ENCODE data around the gene CTU1. TPM values are rescaled to one million over a fixed set of nuclear protein-coding genes. Genes with fewer than 3 reads are reported as not detected.

CTU1 gene
- total RNA-seq, 4 donors from 2014 or later, result 7.4 to 25.5 (median 18.3) TPM

GRCh38 chr19:51131780-51132680 is 23.8 kb upstream of the CTU1 start:
- no peaks in the 10 kb centered on the region for H3K36me3 ChIP-seq
- H3K27me3 ChIP-seq, result no peaks in the 10 kb centered on the region
- H3K9me3 ChIP-seq, result no peaks in the 10 kb centered on the region
- peaks cover 0 to 8% (median 0%) of the 10 kb centered on the region in 4 donors for H3K4me1 ChIP-seq
- TF ChIP-seq POLR2A (IDR thresholded peaks at IDR 0.05) (no peak), EP300 (IDR thresholded peaks at IDR 0.05) (no peak)
- TF ChIP-seq, protein P1, sequence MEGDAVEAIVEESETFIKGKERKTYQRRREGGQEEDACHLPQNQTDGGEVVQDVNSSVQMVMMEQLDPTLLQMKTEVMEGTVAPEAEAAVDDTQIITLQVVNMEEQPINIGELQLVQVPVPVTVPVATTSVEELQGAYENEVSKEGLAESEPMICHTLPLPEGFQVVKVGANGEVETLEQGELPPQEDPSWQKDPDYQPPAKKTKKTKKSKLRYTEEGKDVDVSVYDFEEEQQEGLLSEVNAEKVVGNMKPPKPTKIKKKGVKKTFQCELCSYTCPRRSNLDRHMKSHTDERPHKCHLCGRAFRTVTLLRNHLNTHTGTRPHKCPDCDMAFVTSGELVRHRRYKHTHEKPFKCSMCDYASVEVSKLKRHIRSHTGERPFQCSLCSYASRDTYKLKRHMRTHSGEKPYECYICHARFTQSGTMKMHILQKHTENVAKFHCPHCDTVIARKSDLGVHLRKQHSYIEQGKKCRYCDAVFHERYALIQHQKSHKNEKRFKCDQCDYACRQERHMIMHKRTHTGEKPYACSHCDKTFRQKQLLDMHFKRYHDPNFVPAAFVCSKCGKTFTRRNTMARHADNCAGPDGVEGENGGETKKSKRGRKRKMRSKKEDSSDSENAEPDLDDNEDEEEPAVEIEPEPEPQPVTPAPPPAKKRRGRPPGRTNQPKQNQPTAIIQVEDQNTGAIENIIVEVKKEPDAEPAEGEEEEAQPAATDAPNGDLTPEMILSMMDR (IDR thresholded peaks at IDR 0.05), result no peak
- H3K4me3 ChIP-seq, result no peak overlapping the region
- H3K27ac ChIP-seq, result no peak overlapping the region
- peak in 1 of 2 donors; percentile 25 for DNase-seq (ENCODE audit: low spot score in 2 of 2)
- 46 to 53% methylated on average over 24 of the region's 24 CpGs for WGBS, 2 donors

DNA sequence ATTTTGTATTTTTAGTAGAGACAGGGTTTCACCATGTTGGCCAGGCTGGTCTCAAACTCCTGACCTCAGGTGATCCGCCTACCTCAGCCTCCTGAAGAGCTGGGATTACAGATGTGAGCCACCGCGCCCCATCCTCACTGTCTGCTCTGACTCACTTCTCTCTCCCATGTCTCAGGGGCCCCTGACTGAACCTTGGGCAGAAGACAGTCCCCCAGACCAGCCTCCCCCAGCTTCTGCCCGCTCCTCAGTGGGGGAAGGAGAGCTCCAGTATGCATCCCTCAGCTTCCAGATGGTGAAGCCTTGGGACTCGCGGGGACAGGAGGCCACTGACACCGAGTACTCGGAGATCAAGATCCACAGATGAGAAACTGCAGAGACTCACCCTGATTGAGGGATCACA is 21.5 kb upstream of the CTU1 start:
- no peak for DNase-seq (ENCODE audit: low spot score in 2 of 2)
- H3K27ac ChIP-seq, result no peak overlapping the region
- H3K4me1 ChIP-seq, result peaks cover 0 to 8% (median 0%) of the 10 kb centered on the region in 4 donors
- 83 to 87% methylated on average over 8 of the region's 8 CpGs for WGBS, 2 donors
- no peaks in the 10 kb centered on the region for H3K9me3 ChIP-seq
- no peaks in the 10 kb centered on the region for H3K36me3 ChIP-seq
- TF ChIP-seq POLR2A (IDR thresholded peaks at IDR 0.05), result no peak
- TF ChIP-seq EP300 (IDR thresholded peaks at IDR 0.05), result no peak
- TF ChIP-seq, protein P1 (IDR thresholded peaks at IDR 0.05), result no peak
- H3K27me3 ChIP-seq, result no peaks in the 10 kb centered on the region
- H3K4me3 ChIP-seq, result no peak overlapping the region

- peak overlapping the region in 1 of 4 donors; percentile 55 for H3K27ac ChIP-seq
- DNase-seq (ENCODE audit: low spot score in 2 of 2), result no peak
- no peak for TF ChIP-seq EP300 (IDR thresholded peaks at IDR 0.05)
- TF ChIP-seq, protein P1 (IDR thresholded peaks at IDR 0.05), result no peak
- TF ChIP-seq POLR2A (IDR thresholded peaks at IDR 0.05), result no peak
- 78 to 89% methylated on average over 7 of the region's 7 CpGs for WGBS, 2 donors
- H3K4me3 ChIP-seq, result no peak overlapping the region
- H3K36me3 ChIP-seq, result no peaks in the 10 kb centered on the region
- no peaks in the 10 kb centered on the region for H3K9me3 ChIP-seq
- H3K27me3 ChIP-seq, result no peaks in the 10 kb centered on the region
- peaks cover 0 to 8% (median 0%) of the 10 kb centered on the region in 4 donors for H3K4me1 ChIP-seq
Observed at GRCh38 chr19:51128227-51128626, 20.0 kb upstream of the CTU1 start.

DNA sequence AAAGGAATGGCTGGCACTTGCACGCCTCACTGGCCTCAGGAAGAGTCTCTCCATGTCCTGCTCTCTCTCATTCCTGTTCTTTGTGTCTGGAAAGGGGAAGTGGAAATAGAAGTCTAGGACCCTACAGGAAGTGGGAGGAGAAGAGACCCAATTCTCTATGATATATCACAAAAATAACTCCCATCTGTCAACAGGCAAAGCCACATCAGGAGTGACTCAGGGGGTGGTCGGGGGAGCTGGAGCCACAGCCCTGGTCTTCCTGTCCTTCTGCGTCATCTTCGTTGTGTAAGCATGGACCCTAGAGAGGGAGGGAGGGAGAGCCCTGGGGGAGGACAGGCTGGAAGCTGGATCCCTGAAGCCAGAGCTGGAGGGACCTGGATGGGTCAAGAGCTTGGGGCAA is 19.5 kb upstream of the CTU1 start:
- H3K36me3 ChIP-seq, result no peaks in the 10 kb centered on the region
- H3K4me3 ChIP-seq, result peak overlapping the region in 1 of 4 donors; percentile 39
- 60 to 66% methylated on average over 4 of the region's 4 CpGs for WGBS, 2 donors
- no peaks in the 10 kb centered on the region for H3K9me3 ChIP-seq
- peak in 1 of 2 donors; percentile 65 for TF ChIP-seq EP300 (IDR thresholded peaks at IDR 0.05)
- TF ChIP-seq, protein P1 (IDR thresholded peaks at IDR 0.05), result no peak
- peak in 1 of 2 donors; percentile 32 for TF ChIP-seq POLR2A (IDR thresholded peaks at IDR 0.05)
- H3K27ac ChIP-seq, result no peak overlapping the region
- peak in 1 of 2 donors; percentile 38 for DNase-seq (ENCODE audit: low spot score in 2 of 2)
- peaks cover 0 to 8% (median 0%) of the 10 kb centered on the region in 4 donors for H3K4me1 ChIP-seq
- no peaks in the 10 kb centered on the region for H3K27me3 ChIP-seq

DNA sequence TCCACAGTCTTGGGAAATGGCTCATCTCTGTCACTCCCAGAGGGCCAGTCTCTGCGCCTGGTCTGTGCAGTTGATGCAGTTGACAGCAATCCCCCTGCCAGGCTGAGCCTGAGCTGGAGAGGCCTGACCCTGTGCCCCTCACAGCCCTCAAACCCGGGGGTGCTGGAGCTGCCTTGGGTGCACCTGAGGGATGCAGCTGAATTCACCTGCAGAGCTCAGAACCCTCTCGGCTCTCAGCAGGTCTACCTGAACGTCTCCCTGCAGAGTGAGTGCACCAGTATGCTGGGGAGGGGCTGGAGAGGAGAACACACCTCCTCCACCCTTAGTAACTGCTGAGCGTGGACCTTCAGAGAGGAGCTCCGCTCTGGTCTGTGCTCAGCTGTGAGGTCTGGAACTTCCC is 18.8 kb upstream of the CTU1 start:
- DNase-seq (ENCODE audit: low spot score in 2 of 2), result no peak
- Histone ChIP-seq H3K4me3 (peak overlapping the region in 2 of 4 donors; percentile 11 to 39), H3K36me3 (no peaks in the 10 kb centered on the region), H3K27me3 (no peaks in the 10 kb centered on the region), H3K4me1 (peaks cover 0 to 3% (median 0%) of the 10 kb centered on the region in 4 donors), H3K9me3 (no peaks in the 10 kb centered on the region), H3K27ac (peak overlapping the region in 2 of 4 donors; percentile 60 to 70)
- 68 to 70% methylated on average over 6 of the region's 6 CpGs for WGBS, 2 donors
- TF ChIP-seq EP300 (IDR thresholded peaks at IDR 0.05) (no peak), POLR2A (IDR thresholded peaks at IDR 0.05) (no peak)
- TF ChIP-seq, protein P1 (IDR thresholded peaks at IDR 0.05), result no peak
